Stimulated activated CD8-positive, alpha-beta memory T cell treated with anti-CD3 and anti-CD28 coated beads, Interleukin-15, amount 100 ng/mL, for 48 hours (primary cell): Measurements from ENCODE around the gene GPLD1.

Experiments
- DNase-seq, 2 donors: peaks; one replicate each; pipeline ENCODE4 v3.0.0-alpha.2; 2020; ENCODE audit warnings: low read depth in 2 of 2

The GPLD1 gene

GRCh38 chr6:24458134-24458533, 31.2 kb downstream of the GPLD1 start:
- no peak for DNase-seq

GRCh38 chr6:24455061-24455460, 34.3 kb downstream of the GPLD1 start:
- DNase-seq = no peak

GRCh38 chr6:24454452-24454851, 34.9 kb downstream of the GPLD1 start:
- no peak for DNase-seq

GRCh38 chr6:24453921-24454320, 35.5 kb downstream of the GPLD1 start:
- DNase-seq = no peak

GRCh38 chr6:24451581-24452388, 37.6 kb downstream of the GPLD1 start:
- DNase-seq = no peak

GRCh38 chr6:24448828-24449525, 40.4 kb downstream of the GPLD1 start:
- DNase-seq = no peak

GRCh38 chr6:24448396-24448795, 41.0 kb downstream of the GPLD1 start:
- no peak for DNase-seq

GRCh38 chr6:24446670-24447069, 42.7 kb downstream of the GPLD1 start:
- no peak for DNase-seq

GRCh38 chr6:24445704-24446103, 43.7 kb downstream of the GPLD1 start:
- no peak for DNase-seq

GRCh38 chr6:24444588-24444987, 44.8 kb downstream of the GPLD1 start:
- DNase-seq = no peak

GRCh38 chr6:24441599-24441904, 47.8 kb downstream of the GPLD1 start:
- no peak for DNase-seq

GRCh38 chr6:24440897-24441598, 48.3 kb downstream of the GPLD1 start:
- DNase-seq = no peak

GRCh38 chr6:24439858-24440539, 49.4 kb downstream of the GPLD1 start:
- no peak for DNase-seq

GRCh38 chr6:24436979-24437378, 52.4 kb downstream of the GPLD1 start:
- DNase-seq = no peak

- DNase-seq = no peak
Measured at GRCh38 chr6:24432611-24433010, 56.8 kb downstream of the GPLD1 start.

- no peak for DNase-seq
Measured at GRCh38 chr6:24431045-24431451, 58.3 kb downstream of the GPLD1 start.

- no peak for DNase-seq
Measured at GRCh38 chr6:24430086-24430485, 59.3 kb downstream of the GPLD1 start.

- DNase-seq = no peak
Measured at GRCh38 chr6:24429146-24429545, 60.2 kb downstream of the GPLD1 start.

GRCh38 chr6:24428615-24429014, 60.8 kb downstream of the GPLD1 start:
- no peak for DNase-seq

- DNase-seq = no peak
Measured at GRCh38 chr6:24426729-24427446, 62.5 kb downstream of the GPLD1 start.

- DNase-seq = no peak
Measured at GRCh38 chr6:24425091-24425490, 64.3 kb downstream of the GPLD1 start.

GRCh38 chr6:24419526-24419925, 69.9 kb downstream of the GPLD1 start:
- DNase-seq = no peak
